Transverse colon (tissue), 4 donors: ENCODE results near the gene DNAJB13. TPM values are rescaled to one million over a fixed set of nuclear protein-coding genes. Genes with fewer than 3 reads are reported as not detected.

ENCODE experiments used
- DNase-seq: peaks from one replicate; pipeline ENCODE4 v3.0.0-alpha.2; 2019
- H3K27ac ChIP-seq, 4 donors: fragments of 200-600 bp; sonication (generic); 2 replicates each; pipeline ENCODE4 v1.5.1; 2016 to 2018; ENCODE audit warnings: inconsistent platforms in 4 of 4
- H3K27me3 ChIP-seq: fragments of 200-600 bp; sonication (generic); 2 replicates; pipeline ENCODE4 v1.5.1; 2017; ENCODE audit warnings: inconsistent platforms
- H3K36me3 ChIP-seq, 4 donors: fragments of 200-600 bp; sonication (generic); 2 replicates each; pipeline ENCODE4 v1.5.1; 2017 to 2019; ENCODE audit warnings: inconsistent platforms in 4 of 4
- H3K4me1 ChIP-seq, 4 donors: fragments of 200-600 bp; sonication (generic); 2 replicates each; pipeline ENCODE4 v1.5.1; 2017 to 2020; ENCODE audit warnings: inconsistent platforms in 4 of 4
- H3K4me3 ChIP-seq, 4 donors: fragments of 200-600 bp; sonication (generic); 1 replicate in 1 of 4; 2 replicates in 3 of 4; pipeline versions ENCODE4 v1.5.1 to v1.6.1; 2017 to 2019; ENCODE audit warnings: inconsistent platforms in 4 of 4
- H3K9me3 ChIP-seq, 2 donors: fragments of 200-600 bp; sonication (generic); 2 replicates each; pipeline ENCODE4 v1.5.1; 2017 to 2019; ENCODE audit warnings: inconsistent platforms in 2 of 2
- CTCF ChIP-seq, 5 experiments: fragments of 200-600 bp in 3 of 5; fragments of 450-650 bp in 2 of 5; sonication (generic) in 3 of 5; IDR thresholded peaks; 1 replicate in 2 of 5; 2 replicates in 3 of 5; pipeline ENCODE4 v1.5.1; 2016 to 2017; ENCODE audit warnings: antibody characterized with exemption in 5 of 5, inconsistent platforms in 3 of 5, mild to moderate bottlenecking in 2 of 5, moderate library complexity in 1 of 5
- EP300 ChIP-seq: sonication (generic); formaldehyde crosslinking; IDR thresholded peaks from one replicate; pipeline ENCODE4 v1.6.1; 2017; ENCODE audit warnings: antibody characterized with exemption, low read depth
- POLR2A ChIP-seq: fragments of 450-650 bp; IDR thresholded peaks from one replicate; pipeline ENCODE4 v1.6.1; 2016; ENCODE audit warnings: antibody characterized with exemption, mild to moderate bottlenecking, moderate library complexity
- POLR2AphosphoS5 ChIP-seq, 3 donors: sonication (generic); formaldehyde crosslinking; IDR thresholded peaks; one replicate each; pipeline ENCODE4 v1.6.1; 2016; ENCODE audit warnings: antibody characterized with exemption in 3 of 3
- WGBS, 2 donors: methylation state at CpG; one replicate each; pipeline ENCODE4 v1.1.5; 2018; ENCODE audit warnings: low coverage in 1 of 2; 5-methylcytosine and 5-hydroxymethylcytosine counted together
- in situ Hi-C, 4 donors: fragments of 200-750 bp; cut with MboI; loops; one replicate each; pipeline versions ENCODE4 v1.15.0 to v1.15.1; 2017; ENCODE audit warnings: low sequenced_read_pairs in 3 of 4, low pct_ligation_motif_present in 1 of 4, low pct_unique_long_range_greater_than_20kb in 1 of 4
- intact Hi-C: fragments of 100-400 bp; cut with DNase I; formaldehyde crosslinking; loops from one replicate; pipeline ENCODE4 v1.15.1; 2023; ENCODE audit warnings: low total_unique reads
- total RNA-seq, 4 donors: library from RNA; depleted of rRNA; stranded (reverse); fragments of >200 nt; gene quantifications; one replicate each; pipeline ENCODE4 v1.1.0, GENCODE V29; 2016

DNAJB13 gene
- total RNA-seq, 4 donors from 2014 or later, result not detected

- Histone ChIP-seq H3K9me3 (no peaks in the 10 kb centered on the region), H3K4me1 (peaks cover 3 to 42% (median 24%) of the 10 kb centered on the region in 4 donors), H3K27ac (peak overlapping the region in 2 of 4 donors; percentile 92), H3K36me3 (peaks cover 0 to 17% (median 0%) of the 10 kb centered on the region in 4 donors), H3K4me3 (no peak overlapping the region), H3K27me3 (no peaks in the 10 kb centered on the region)
- intact Hi-C loops (no loop called here), in situ Hi-C loops (no loop called here)
- DNase-seq, result no peak
- TF ChIP-seq POLR2AphosphoS5 (IDR thresholded peaks at IDR 0.05) (no peak), CTCF (IDR thresholded peaks at IDR 0.05) (no peak), EP300 (no peak), POLR2A (no peak)
- 96% methylated on average over 3 of the region's 3 CpGs; no CpG with 5 or more reads in 1 of the 2 donors for WGBS, 2 donors
Observed at GRCh38 chr11:73978576-73979086, 27.8 kb downstream of the DNAJB13 start.

GRCh38 chr11:73980001-73980961 lies 29.5 kb downstream of the DNAJB13 start:
- H3K4me3 ChIP-seq, result peak overlapping the region in 1 of 4 donors; percentile 64
- H3K36me3 ChIP-seq, result peaks cover 0 to 17% (median 0%) of the 10 kb centered on the region in 4 donors
- WGBS, 2 donors, result 54% methylated on average over 6 of the region's 6 CpGs; no CpG with 5 or more reads in 1 of the 2 donors
- DNase-seq, result peak; percentile 83
- H3K27me3 ChIP-seq, result no peaks in the 10 kb centered on the region
- no peaks in the 10 kb centered on the region for H3K9me3 ChIP-seq
- in situ Hi-C loops, result no loop called here
- peak in 2 of 3 donors; percentile 34 to 53 for TF ChIP-seq POLR2AphosphoS5 (IDR thresholded peaks at IDR 0.05)
- no peak for TF ChIP-seq CTCF (IDR thresholded peaks at IDR 0.05)
- TF ChIP-seq EP300, result no peak
- TF ChIP-seq POLR2A, result no peak
- H3K27ac ChIP-seq, result peak overlapping the region; percentile 91 to 94 (median 92)
- intact Hi-C loops, result no loop called here
- peaks cover 0 to 40% (median 19%) of the 10 kb centered on the region in 4 donors for H3K4me1 ChIP-seq

- H3K27ac ChIP-seq, result peak overlapping the region; percentile 91 to 94 (median 92)
- peak overlapping the region in 3 of 4 donors; percentile 54 to 64 (median 55) for H3K4me3 ChIP-seq
- DNase-seq, result no peak
- WGBS, 2 donors, result 49 to 68% methylated on average over 5 to 13 of the region's 13 CpGs
- intact Hi-C loops (no loop called here), in situ Hi-C loops (no loop called here)
- TF ChIP-seq POLR2AphosphoS5 (IDR thresholded peaks at IDR 0.05) (no peak), EP300 (no peak), CTCF (IDR thresholded peaks at IDR 0.05) (no peak), POLR2A (no peak)
- no peaks in the 10 kb centered on the region for H3K9me3 ChIP-seq
- H3K4me1 ChIP-seq, result peaks cover 0 to 40% (median 19%) of the 10 kb centered on the region in 4 donors
- peaks cover 0 to 16% (median 0%) of the 10 kb centered on the region in 4 donors for H3K36me3 ChIP-seq
- no peaks in the 10 kb centered on the region for H3K27me3 ChIP-seq
Observed at GRCh38 chr11:73981051-73981805, 30.4 kb downstream of the DNAJB13 start.

GRCh38 chr11:73982595-73982989 lies 31.8 kb downstream of the DNAJB13 start, which contains the start of gene UCP2:
TSS of gene UCP2 (minus strand) at chr11:73982843. CDS start at chr11:73978378, 4,465 bp downstream.
- Histone ChIP-seq H3K9me3 (no peaks in the 10 kb centered on the region), H3K4me1 (peaks cover 0 to 40% (median 19%) of the 10 kb centered on the region in 4 donors), H3K4me3 (peak within 1 kb of the TSS; percentile 45 to 64 (median 54)), H3K36me3 (peaks cover 0 to 4% (median 0%) of the 10 kb centered on the region in 4 donors), H3K27me3 (no peaks in the 10 kb centered on the region), H3K27ac (peak within 1 kb of the TSS; percentile 91 to 94 (median 92))
- intact Hi-C loops (no loop called here), in situ Hi-C loops (no loop called here)
- 0 to 2% methylated on average over 9 to 28 of the region's 43 CpGs for WGBS, 2 donors
- TF ChIP-seq POLR2A, result no peak
- no peak for TF ChIP-seq CTCF (IDR thresholded peaks at IDR 0.05)
- TF ChIP-seq EP300, result no peak
- peak; percentile 72 to 83 (median 76) for TF ChIP-seq POLR2AphosphoS5 (IDR thresholded peaks at IDR 0.05)
- peak; percentile 90 for DNase-seq
